RWPE2 (cell line): ENCODE data around the gene KCTD11.

Experiments used
- ATAC-seq: fragments of 200-7000 bp; cut with Tn5 transposase; 3 replicates; pipeline ENCODE4 v1.9.1; 2021; ENCODE audit warnings: low read depth
- DNase-seq: peaks from one replicate; pipeline ENCODE4 v3.0.0-alpha.2; 2020; ENCODE audit warnings: low spot score
- H3K27ac ChIP-seq: fragments of 450-650 bp; 2 replicates; pipeline ENCODE4 v1.5.1; 2017; ENCODE audit warnings: mild to moderate bottlenecking; ENCODE audit not compliant: poor library complexity, severe bottlenecking
- H3K27me3 ChIP-seq: fragments of 250-450 bp; sonication (Bioruptor Pico); 2 replicates; pipeline ENCODE4 v1.5.1; 2021; ENCODE audit warnings: mild to moderate bottlenecking, moderate library complexity; ENCODE audit not compliant: insufficient read depth, poor library complexity, severe bottlenecking
- H3K36me3 ChIP-seq: fragments of 250-450 bp; sonication (Bioruptor Pico); 2 replicates; pipeline ENCODE4 v1.5.1; 2020; ENCODE audit warnings: low read depth, mild to moderate bottlenecking, moderate library complexity
- H3K4me1 ChIP-seq: fragments of 250-450 bp; sonication (Bioruptor Pico); 2 replicates; pipeline ENCODE4 v1.5.1; 2021; ENCODE audit warnings: mild to moderate bottlenecking, moderate library complexity; ENCODE audit not compliant: insufficient read depth, poor library complexity, severe bottlenecking
- H3K4me3 ChIP-seq: fragments of 250-450 bp; sonication (Bioruptor Pico); 2 replicates; pipeline ENCODE4 v1.5.1; 2021; ENCODE audit warnings: mild to moderate bottlenecking, moderate library complexity; ENCODE audit not compliant: severe bottlenecking
- H3K9me3 ChIP-seq: fragments of 250-450 bp; sonication (Bioruptor Pico); 2 replicates; pipeline ENCODE4 v1.5.1; 2021; ENCODE audit warnings: mild to moderate bottlenecking, moderate library complexity; ENCODE audit not compliant: severe bottlenecking
- TF ChIP-seq, protein P1 (sequence below): fragments of 450-650 bp; IDR thresholded peaks from one replicate; pipeline ENCODE4 v1.5.1; 2017; ENCODE audit warnings: mild to moderate bottlenecking, moderate library complexity; ENCODE audit not compliant: poor library complexity, severe bottlenecking

The KCTD11 gene

GRCh38 chr17:7327501-7327900 lies 24.5 kb upstream of the KCTD11 start:
- H3K4me3 ChIP-seq: no peak overlapping the region
- H3K9me3 ChIP-seq: no peaks in the 10 kb centered on the region
- ATAC-seq (no peak), DNase-seq (no peak)
- no peaks in the 10 kb centered on the region for H3K27me3 ChIP-seq
- H3K27ac ChIP-seq: no peak overlapping the region
- H3K4me1 ChIP-seq: no peaks in the 10 kb centered on the region
- peaks cover 32% of the 10 kb centered on the region for H3K36me3 ChIP-seq
- TF ChIP-seq, protein P1, sequence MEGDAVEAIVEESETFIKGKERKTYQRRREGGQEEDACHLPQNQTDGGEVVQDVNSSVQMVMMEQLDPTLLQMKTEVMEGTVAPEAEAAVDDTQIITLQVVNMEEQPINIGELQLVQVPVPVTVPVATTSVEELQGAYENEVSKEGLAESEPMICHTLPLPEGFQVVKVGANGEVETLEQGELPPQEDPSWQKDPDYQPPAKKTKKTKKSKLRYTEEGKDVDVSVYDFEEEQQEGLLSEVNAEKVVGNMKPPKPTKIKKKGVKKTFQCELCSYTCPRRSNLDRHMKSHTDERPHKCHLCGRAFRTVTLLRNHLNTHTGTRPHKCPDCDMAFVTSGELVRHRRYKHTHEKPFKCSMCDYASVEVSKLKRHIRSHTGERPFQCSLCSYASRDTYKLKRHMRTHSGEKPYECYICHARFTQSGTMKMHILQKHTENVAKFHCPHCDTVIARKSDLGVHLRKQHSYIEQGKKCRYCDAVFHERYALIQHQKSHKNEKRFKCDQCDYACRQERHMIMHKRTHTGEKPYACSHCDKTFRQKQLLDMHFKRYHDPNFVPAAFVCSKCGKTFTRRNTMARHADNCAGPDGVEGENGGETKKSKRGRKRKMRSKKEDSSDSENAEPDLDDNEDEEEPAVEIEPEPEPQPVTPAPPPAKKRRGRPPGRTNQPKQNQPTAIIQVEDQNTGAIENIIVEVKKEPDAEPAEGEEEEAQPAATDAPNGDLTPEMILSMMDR: no peak

DNA sequence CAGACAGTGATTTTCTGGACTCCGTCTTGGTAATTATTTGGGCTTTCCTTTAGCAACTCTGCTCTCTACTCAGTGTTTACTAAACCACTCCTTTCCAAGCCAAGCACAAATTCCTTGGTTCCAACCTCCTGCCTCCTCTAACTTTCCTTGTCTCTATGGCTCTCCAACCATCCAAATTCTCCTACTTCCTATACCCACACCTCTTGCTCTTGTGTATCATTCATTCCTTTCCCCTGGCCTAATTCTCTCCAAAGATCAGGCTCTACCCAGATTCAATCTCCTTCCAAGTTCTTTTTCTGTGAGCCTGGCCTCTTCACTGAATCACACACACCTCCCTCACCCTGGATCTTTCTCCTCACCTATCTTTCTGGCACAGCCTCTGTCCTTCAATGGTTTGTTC lies 24.0 kb upstream of the KCTD11 start:
- Histone ChIP-seq H3K4me3 (peak overlapping the region; percentile 56), H3K4me1 (no peaks in the 10 kb centered on the region), H3K36me3 (peaks cover 26% of the 10 kb centered on the region), H3K27ac (no peak overlapping the region), H3K9me3 (no peaks in the 10 kb centered on the region), H3K27me3 (no peaks in the 10 kb centered on the region)
- ATAC-seq: no peak
- no peak for DNase-seq
- TF ChIP-seq, protein P1: no peak

- H3K27ac ChIP-seq: peak within 1 kb of the TSS; percentile 60
These were observed 23.1 kb upstream of the KCTD11 start, which contains the start of gene NEURL4 for GRCh38 chr17:7328840-7329373. NEURL4 (minus strand) TSS chr17:7329335; CDS start chr17:7329312, 23 bp downstream.

GRCh38 chr17:7329374-7329996 lies 22.5 kb upstream of the KCTD11 start:
- no peaks in the 10 kb centered on the region for H3K9me3 ChIP-seq
- DNase-seq: peak; percentile 98
- H3K27me3 ChIP-seq: no peaks in the 10 kb centered on the region
- ATAC-seq: peak; percentile 75
- no peaks in the 10 kb centered on the region for H3K4me1 ChIP-seq
- TF ChIP-seq, protein P1: no peak
- peaks cover 12% of the 10 kb centered on the region for H3K36me3 ChIP-seq
- H3K4me3 ChIP-seq: peak overlapping the region; percentile 56
- peak overlapping the region; percentile 60 for H3K27ac ChIP-seq

More at GRCh38 chr17:7328840-7329373, 23.1 kb upstream of the KCTD11 start, which contains the start of gene NEURL4:
- Histone ChIP-seq H3K36me3 (peaks cover 18% of the 10 kb centered on the region), H3K27me3 (no peaks in the 10 kb centered on the region), H3K4me1 (no peaks in the 10 kb centered on the region), H3K9me3 (no peaks in the 10 kb centered on the region), H3K4me3 (peak within 1 kb of the TSS; percentile 56)
- DNase-seq (no peak), ATAC-seq (peak; percentile 31)
- TF ChIP-seq, protein P1: no peak
